ENCODE measurements around the gene SEMA3B. TPM values are rescaled to one million over a fixed set of nuclear protein-coding genes. Genes with fewer than 3 reads are reported as not detected.

SEMA3B gene
- total RNA-seq, 2 experiments from 2014 or later: 0.28 to 0.82 TPM

DNA sequence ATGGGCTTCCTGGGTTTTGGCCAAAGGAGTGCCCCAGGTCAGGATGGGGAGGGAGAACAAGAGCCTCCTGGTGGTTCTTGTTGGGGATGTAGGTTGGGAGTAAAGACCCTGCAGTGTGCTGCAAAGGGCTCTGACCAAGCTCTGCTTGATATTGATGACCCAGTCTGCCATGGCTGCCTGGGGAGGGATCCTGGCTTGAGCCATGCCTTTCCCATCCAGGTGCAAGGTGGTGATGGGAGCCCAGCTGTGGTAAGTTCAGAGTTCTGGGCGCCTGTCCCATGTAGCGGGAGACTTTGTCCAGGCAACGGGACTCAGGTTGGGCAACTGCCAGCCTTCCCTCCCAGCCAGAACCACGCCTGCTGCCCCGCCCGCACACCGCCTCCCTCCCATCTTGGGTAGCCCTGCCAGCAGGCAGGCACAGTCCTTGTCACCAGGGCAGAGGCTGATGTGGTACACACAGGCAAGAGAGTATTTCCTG, 30.4 kb upstream of the SEMA3B start:
- intact Hi-C loops (cut with micrococcal nuclease; ENCODE audit: unreplicated experiment): loop anchor here (5.0 kb wide), 2 partner anchors 99 to 329 kb away; partner anchors contain the start of genes C3orf18 and HEMK1
- no peak overlapping the region for H2AFZ ChIP-seq (ENCODE audit: low read length)
- peak overlapping the region; percentile 64 for H3K27ac ChIP-seq (ENCODE audit: low read depth, low read length, poor library complexity, severe bottlenecking)
- H3K4me1 ChIP-seq (ENCODE audit: insufficient read depth, low read length, poor library complexity, severe bottlenecking): peaks cover 68% of the 10 kb centered on the region
- DNase-seq (ENCODE audit: low spot score): no peak
- CTCF ChIA-PET (ENCODE audit: unreplicated experiment): no interaction called here
- no peaks in the 10 kb centered on the region for H3K9me3 ChIP-seq (ENCODE audit: low read length)
- no TSS peak for BruUV-seq (replicated peaks)
- TF ChIP-seq CTCF (conservative IDR thresholded peaks at IDR 0.05; ENCODE audit: low read length) (no peak), EZH2phosphoT487 (IDR thresholded peaks at IDR 0.05; ENCODE audit: borderline replicate concordance, low read depth, low read length) (no peak)
- POLR2A ChIA-PET: interaction anchor here (1.0 kb wide), 1 partner anchor 9 kb away, joined by 3 read pairs; no protein-coding TSS in a partner anchor
- no peaks in the 10 kb centered on the region for H3K9me2 ChIP-seq (ENCODE audit: insufficient read depth, low read length)
- peak overlapping the region; percentile 87 for H3K4me2 ChIP-seq (ENCODE audit: low read length)
- H3K4me3 ChIP-seq (ENCODE audit: low read depth, low read length, poor library complexity, severe bottlenecking): peak overlapping the region; percentile 80
- peaks cover 33% of the 10 kb centered on the region; the same call in 1 of the 2 replicates for H3K36me3 ChIP-seq (ENCODE audit: insufficient read depth, low read length)
- peaks cover 10% of the 10 kb centered on the region; the same call in 1 of the 2 replicates for H4K20me1 ChIP-seq (ENCODE audit: insufficient read depth, low read length)
- H3K79me2 ChIP-seq (ENCODE audit: insufficient read depth, low read depth, low read length): peaks cover 71% of the 10 kb centered on the region

DNA sequence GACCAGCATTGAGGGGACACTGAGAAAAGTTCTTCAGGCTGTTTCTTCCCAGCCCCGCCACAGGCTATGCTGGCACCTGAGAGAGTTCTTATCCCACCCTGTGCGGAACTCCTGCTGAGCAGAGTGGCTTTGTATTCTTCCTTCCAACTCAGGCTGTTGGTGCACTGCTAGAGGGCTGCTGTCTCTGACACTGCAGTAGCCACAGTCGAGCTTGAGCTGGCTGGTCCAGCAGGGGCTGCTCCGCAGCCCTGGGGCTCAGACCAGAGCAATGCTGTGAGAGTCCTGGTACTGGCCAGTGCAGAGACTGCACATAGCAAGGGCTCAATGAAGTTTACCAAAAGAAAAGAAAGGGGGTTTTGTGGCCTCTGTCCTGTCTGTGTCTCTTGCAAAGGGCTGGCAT, 29.3 kb upstream of the SEMA3B start:
- no peak for DNase-seq (ENCODE audit: low spot score)
- H3K79me2 ChIP-seq (ENCODE audit: insufficient read depth, low read depth, low read length): peaks cover 71% of the 10 kb centered on the region
- BruUV-seq (replicated peaks): no TSS peak
- CTCF ChIA-PET (ENCODE audit: unreplicated experiment): no interaction called here
- TF ChIP-seq CTCF (conservative IDR thresholded peaks at IDR 0.05; ENCODE audit: low read length): no peak
- TF ChIP-seq EZH2phosphoT487 (IDR thresholded peaks at IDR 0.05; ENCODE audit: borderline replicate concordance, low read depth, low read length): no peak
- intact Hi-C loops (cut with micrococcal nuclease; ENCODE audit: unreplicated experiment): loop anchor here (5.0 kb wide), 2 partner anchors 98 to 328 kb away; partner anchors contain the start of genes C3orf18 and HEMK1
- H4K20me1 ChIP-seq (ENCODE audit: insufficient read depth, low read length): peaks cover 10% of the 10 kb centered on the region; the same call in 1 of the 2 replicates
- no peaks in the 10 kb centered on the region for H3K9me3 ChIP-seq (ENCODE audit: low read length)
- H3K27ac ChIP-seq (ENCODE audit: low read depth, low read length, poor library complexity, severe bottlenecking): no peak overlapping the region
- POLR2A ChIA-PET: interaction anchor here (1.1 kb wide), 1 partner anchor 152 kb away, joined by 4 read pairs; no protein-coding TSS in a partner anchor
- peaks cover 66% of the 10 kb centered on the region for H3K4me1 ChIP-seq (ENCODE audit: insufficient read depth, low read length, poor library complexity, severe bottlenecking)
- H2AFZ ChIP-seq (ENCODE audit: low read length): no peak overlapping the region
- H3K36me3 ChIP-seq (ENCODE audit: insufficient read depth, low read length): peaks cover 39% of the 10 kb centered on the region; the same call in 1 of the 2 replicates
- no peaks in the 10 kb centered on the region for H3K9me2 ChIP-seq (ENCODE audit: insufficient read depth, low read length)
- peak overlapping the region; percentile 87; the same call in 1 of the 2 replicates for H3K4me2 ChIP-seq (ENCODE audit: low read length)
- H3K4me3 ChIP-seq (ENCODE audit: low read depth, low read length, poor library complexity, severe bottlenecking): no peak overlapping the region

DNA sequence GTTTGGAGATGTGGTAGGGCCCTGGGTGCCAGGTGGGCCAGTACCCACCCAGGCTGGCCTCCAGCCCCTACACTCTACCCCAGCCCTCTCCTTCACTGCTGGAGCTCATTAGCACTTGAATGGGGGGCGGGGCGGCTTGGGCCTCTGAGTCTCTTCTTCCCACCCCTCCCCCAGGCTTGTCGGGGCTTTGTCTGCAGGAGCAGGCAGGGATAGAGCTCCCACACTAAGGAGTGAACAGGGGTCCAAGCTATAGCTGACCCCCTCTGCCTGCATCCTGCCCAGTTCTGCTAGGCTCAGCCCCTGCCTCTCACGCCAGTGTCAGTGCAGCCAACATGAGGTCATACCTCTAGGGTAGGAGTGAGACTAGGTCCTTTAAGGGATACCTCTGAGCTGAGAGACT, 27.8 kb upstream of the SEMA3B start:
- Histone ChIP-seq H2AFZ (ENCODE audit: low read length) (no peak overlapping the region), H3K79me2 (ENCODE audit: insufficient read depth, low read depth, low read length) (peaks cover 71% of the 10 kb centered on the region), H3K4me2 (ENCODE audit: low read length) (peak overlapping the region; percentile 62), H3K36me3 (ENCODE audit: insufficient read depth, low read length) (peaks cover 39% of the 10 kb centered on the region; the same call in 1 of the 2 replicates), H3K4me1 (ENCODE audit: insufficient read depth, low read length, poor library complexity, severe bottlenecking) (peaks cover 68% of the 10 kb centered on the region), H3K9me3 (ENCODE audit: low read length) (no peaks in the 10 kb centered on the region), H3K27ac (ENCODE audit: low read depth, low read length, poor library complexity, severe bottlenecking) (no peak overlapping the region), H4K20me1 (ENCODE audit: insufficient read depth, low read length) (peaks cover 10% of the 10 kb centered on the region; the same call in 1 of the 2 replicates), H3K9me2 (ENCODE audit: insufficient read depth, low read length) (no peaks in the 10 kb centered on the region), H3K4me3 (ENCODE audit: low read depth, low read length, poor library complexity, severe bottlenecking) (no peak overlapping the region)
- POLR2A ChIA-PET: interaction anchor here (0.6 to 1.0 kb wide), 2 partner anchors 31 to 46 kb away, joined by 3 to 12 read pairs; no protein-coding TSS in a partner anchor
- CTCF ChIA-PET (ENCODE audit: unreplicated experiment): interaction anchor here (0.6 to 1.5 kb wide), 3 partner anchors 12 to 44 kb away, joined by 3 to 5 read pairs (median 5); no protein-coding TSS in a partner anchor
- intact Hi-C loops (cut with micrococcal nuclease; ENCODE audit: unreplicated experiment): no loop called here
- no peak for TF ChIP-seq EZH2phosphoT487 (IDR thresholded peaks at IDR 0.05; ENCODE audit: borderline replicate concordance, low read depth, low read length)
- no peak for TF ChIP-seq CTCF (conservative IDR thresholded peaks at IDR 0.05; ENCODE audit: low read length)
- DNase-seq (ENCODE audit: low spot score): no peak
- no TSS peak for BruUV-seq (replicated peaks)
